IMR-90 (cell line): ENCODE results near the gene ALOX15. TPM values are rescaled to one million over a fixed set of nuclear protein-coding genes. Genes with fewer than 3 reads are reported as not detected.

Experiments
- ATAC-seq: fragments of 200-7000 bp; cut with Tn5 transposase; 2 replicates; pipeline ENCODE4 v1.9.1; 2020; ENCODE audit warnings: low read depth, mild to moderate bottlenecking, moderate library complexity
- BruUV-seq: library from RNA; stranded (reverse); fragments of 400-500 nt; replicated peaks from 2 replicates; lab custom pipeline; 2021; lab: Mats Ljungman, UMichigan
- CTCF ChIA-PET: fragments of 300-600 bp; formaldehyde crosslinking; extraction: SDS; loops from one replicate; lab custom pipeline; 2021; ENCODE audit warnings: antibody characterized with exemption; lab: Yijun Ruan, JAX
- POLR2A ChIA-PET: fragments of 300-600 bp; sonication (Branson Sonifier 250); formaldehyde crosslinking; loops from one replicate; lab custom pipeline; 2022; ENCODE audit warnings: antibody characterized with exemption; ENCODE audit not compliant: unreplicated experiment; lab: Charles Lee
- DNase-seq: peaks from one replicate; pipeline ENCODE4 v3.0.0; 2013
- H2AFZ ChIP-seq: replicated peaks from 2 replicates; pipeline ENCODE3; 2013; ENCODE audit warnings: low read length, mild to moderate bottlenecking; ENCODE audit not compliant: poor library complexity
- H2AK5ac ChIP-seq: 2 replicates; pipeline ENCODE4 v1.6.1; 2013; ENCODE audit warnings: low read depth, low read length, inconsistent platforms
- H2AK9ac ChIP-seq: replicated peaks from 2 replicates; pipeline ENCODE3; 2013; ENCODE audit warnings: mild to moderate bottlenecking, low read depth, low read length, moderate library complexity; ENCODE audit not compliant: poor library complexity
- H2BK120ac ChIP-seq: 2 replicates; pipeline ENCODE4 v1.6.1; 2013; ENCODE audit warnings: low read depth, low read length, inconsistent platforms
- H2BK15ac ChIP-seq: 3 replicates; pipeline ENCODE4 v1.6.1; 2013; ENCODE audit warnings: low read depth, low read length, inconsistent platforms
- H2BK20ac ChIP-seq: 2 replicates; pipeline ENCODE4 v1.6.1; 2013; ENCODE audit warnings: low read depth, mild to moderate bottlenecking, inconsistent platforms, low read length, moderate library complexity
- H2BK5ac ChIP-seq: 2 replicates; pipeline ENCODE4 v1.6.1; 2013; ENCODE audit warnings: mild to moderate bottlenecking, low read depth, low read length, inconsistent platforms; ENCODE audit not compliant: poor library complexity, severe bottlenecking
- H3K14ac ChIP-seq: replicated peaks from 2 replicates; pipeline ENCODE4 v1.6.1; 2013; ENCODE audit warnings: low read depth, low read length, inconsistent platforms
- H3K18ac ChIP-seq: 2 replicates; pipeline ENCODE4 v1.6.1; 2013; ENCODE audit warnings: low read depth, low read length, control low read depth
- H3K23ac ChIP-seq: 2 replicates; pipeline ENCODE4 v1.6.1; 2013; ENCODE audit warnings: low read depth, low read length, inconsistent platforms
- H3K27ac ChIP-seq: 2 replicates; pipeline ENCODE4 v1.5.1; 2013; ENCODE audit warnings: mild to moderate bottlenecking, control low read depth, low read length; ENCODE audit not compliant: insufficient read depth
- H3K27me3 ChIP-seq: 2 replicates; pipeline ENCODE4 v1.6.1; 2013; ENCODE audit warnings: low read length; ENCODE audit not compliant: control insufficient read depth, insufficient read depth
- H3K36me3 ChIP-seq: 2 replicates; pipeline ENCODE4 v1.6.1; 2013; ENCODE audit warnings: low read length, mixed read lengths; ENCODE audit not compliant: control insufficient read depth, insufficient read depth
- H3K4ac ChIP-seq: 2 replicates; pipeline ENCODE4 v1.6.1; 2013; ENCODE audit warnings: low read depth, low read length, inconsistent platforms
- H3K4me1 ChIP-seq: 2 replicates; pipeline ENCODE4 v1.6.1; 2013; ENCODE audit warnings: low read length, mixed read lengths; ENCODE audit not compliant: control insufficient read depth, insufficient read depth
- H3K4me2 ChIP-seq: 2 replicates; pipeline ENCODE4 v1.6.1; 2013; ENCODE audit warnings: low read depth, mild to moderate bottlenecking, control low read depth, low read length, moderate library complexity
- H3K4me3 ChIP-seq: 2 replicates; pipeline ENCODE4 v1.5.1; 2013; ENCODE audit warnings: low read depth, mild to moderate bottlenecking, control low read depth, low read length, moderate library complexity; ENCODE audit not compliant: insufficient read depth
- H3K56ac ChIP-seq: 2 replicates; pipeline ENCODE4 v1.6.1; 2013; ENCODE audit warnings: low read length, inconsistent platforms; ENCODE audit not compliant: insufficient read depth; ENCODE audit errors: extremely low read depth
- H3K79me1 ChIP-seq, 2 experiments: 2 replicates each; pipeline ENCODE4 v1.6.1; 2013; ENCODE audit warnings: low read length in 2 of 2, inconsistent platforms in 1 of 2, low read depth in 1 of 2
- H3K9ac ChIP-seq: 2 replicates; pipeline ENCODE4 v1.6.1; 2013; ENCODE audit warnings: low read depth, low read length, control low read depth
- H3K9me1 ChIP-seq: 2 replicates; pipeline ENCODE4 v1.6.1; 2013; ENCODE audit warnings: low read length, inconsistent platforms; ENCODE audit not compliant: insufficient read depth
- H3K9me3 ChIP-seq: 2 replicates; pipeline ENCODE4 v1.6.1; 2013; ENCODE audit warnings: low read length; ENCODE audit not compliant: control insufficient read depth, insufficient read depth
- H4K20me1 ChIP-seq: 2 replicates; pipeline ENCODE4 v1.6.1; 2013; ENCODE audit warnings: low read length, inconsistent platforms; ENCODE audit not compliant: insufficient read depth
- H4K5ac ChIP-seq: 2 replicates; pipeline ENCODE4 v1.6.1; 2013; ENCODE audit warnings: mild to moderate bottlenecking, low read depth, low read length, control low read depth
- H4K8ac ChIP-seq, 2 experiments: 2 replicates each; pipeline ENCODE4 v1.6.1; 2013; ENCODE audit warnings: low read depth in 2 of 2, low read length in 2 of 2, control low read depth in 1 of 2, inconsistent platforms in 1 of 2
- H4K91ac ChIP-seq: 2 replicates; pipeline ENCODE4 v1.6.1; 2013; ENCODE audit warnings: low read depth, low read length, inconsistent platforms; ENCODE audit not compliant: insufficient read depth
- BHLHE40 ChIP-seq: fragments of 150-350 bp; IDR thresholded peaks from 2 replicates; pipeline ENCODE4 v1.6.1; 2016; ENCODE audit warnings: mild to moderate bottlenecking, low read depth, low read length
- CEBPB ChIP-seq: IDR thresholded peaks from 2 replicates; pipeline ENCODE4 v1.6.1; 2012; ENCODE audit warnings: low read depth, low read length, improper control_type of control experiment
- CHD1 ChIP-seq: IDR thresholded peaks from 2 replicates; pipeline ENCODE4 v1.6.1; 2012; ENCODE audit warnings: low read depth, low read length, improper control_type of control experiment
- FOS ChIP-seq: fragments of 150-350 bp; IDR thresholded peaks from 2 replicates; pipeline ENCODE4 v1.6.1; 2016; ENCODE audit warnings: low read depth, low read length
- MAFK ChIP-seq: IDR thresholded peaks from 2 replicates; pipeline ENCODE4 v1.6.1; 2012; ENCODE audit warnings: low read depth, low read length, improper control_type of control experiment
- MAZ ChIP-seq: IDR thresholded peaks from 2 replicates; pipeline ENCODE4 v1.6.1; 2012; ENCODE audit warnings: low read depth, mild to moderate bottlenecking, low read length, improper control_type of control experiment, moderate library complexity, borderline replicate concordance
- MXI1 ChIP-seq: IDR thresholded peaks from 2 replicates; pipeline ENCODE4 v1.6.1; 2012; ENCODE audit warnings: low read depth, mild to moderate bottlenecking, low read length, moderate library complexity, borderline replicate concordance
- NFE2L2 ChIP-seq: fragments of 150-350 bp; IDR thresholded peaks from 2 replicates; pipeline ENCODE4 v1.6.1; 2016; ENCODE audit warnings: low read depth, mild to moderate bottlenecking, low read length
- POLR2A ChIP-seq: IDR thresholded peaks from 2 replicates; pipeline ENCODE4 v1.6.1; 2012; ENCODE audit warnings: mild to moderate bottlenecking, low read depth, low read length
- RAD21 ChIP-seq: IDR thresholded peaks from 2 replicates; pipeline ENCODE4 v1.6.1; 2012; ENCODE audit warnings: low read length, improper control_type of control experiment
- RCOR1 ChIP-seq: IDR thresholded peaks from 2 replicates; pipeline ENCODE4 v1.6.1; 2012; ENCODE audit warnings: mild to moderate bottlenecking, low read length, improper control_type of control experiment; ENCODE audit not compliant: insufficient replicate concordance
- RFX5 ChIP-seq: IDR thresholded peaks from 2 replicates; pipeline ENCODE4 v1.8.0; 2012; ENCODE audit warnings: low read depth, mild to moderate bottlenecking, low read length, moderate library complexity
- SMC3 ChIP-seq: fragments of 150-350 bp; IDR thresholded peaks from 2 replicates; pipeline ENCODE4 v1.6.1; 2016; ENCODE audit warnings: low read depth, mild to moderate bottlenecking, antibody characterized with exemption, low read length, moderate library complexity
- WGBS, 2 experiments: methylation state at CpG; one replicate each; pipeline versions ENCODE4 v1.1.5 to v1.1.7; 2013; ENCODE audit warnings: missing lambda C conversion rate in 2 of 2; ENCODE audit not compliant: insufficient read length in 1 of 2; ENCODE audit errors: extremely low coverage in 2 of 2; 5-methylcytosine and 5-hydroxymethylcytosine counted together
- dilution Hi-C: fragments of 300-500 bp; cut with HindIII; formaldehyde crosslinking; loops from one replicate; pipeline ENCODE4 v1.14.3; 2018; ENCODE audit warnings: low sequenced_read_pairs; ENCODE audit not compliant: unreplicated experiment
- in situ Hi-C: fragments of 300-500 bp; cut with MboI; formaldehyde crosslinking; loops from 3 replicates; pipeline ENCODE4 v1.14.3; 2019; ENCODE audit warnings: low sequenced_read_pairs, inconsistent platforms, mixed read lengths
- intact Hi-C: fragments of 100-400 bp; cut with micrococcal nuclease; formaldehyde crosslinking; loops from 2 replicates; pipeline ENCODE4 v1.10.0; 2022
- polyA plus RNA-seq, 3 experiments: library from polyadenylated mRNA; depleted of rRNA; stranded (reverse); fragments of >200 nt; gene quantifications; 2 replicates each; pipeline ENCODE4 v1.2.3, GENCODE V29; 2012; ENCODE audit warnings: low replicate concordance in 1 of 3
- total RNA-seq: library from RNA; depleted of rRNA; stranded (reverse); fragments of >200 nt; gene quantifications from 2 replicates; pipeline ENCODE4 v1.2.3, GENCODE V29; 2012
- TF ChIP-seq, protein P1 (sequence below): fragments of 150-350 bp; IDR thresholded peaks from 2 replicates; pipeline ENCODE4 v1.6.1; 2016; ENCODE audit warnings: low read depth, mild to moderate bottlenecking, low read length, moderate library complexity, borderline replicate concordance
- TF ChIP-seq, protein P2 (sequence below): fragments of 150-350 bp; IDR thresholded peaks from 2 replicates; pipeline ENCODE4 v1.6.1; 2017; ENCODE audit warnings: mild to moderate bottlenecking, antibody characterized with exemption, low read length, low read depth
- TF ChIP-seq, protein P3 (sequence below): conservative IDR thresholded peaks from 2 replicates; pipeline ENCODE4 v1.5.1; 2012; ENCODE audit warnings: mild to moderate bottlenecking, low read depth, low read length, improper control_type of control experiment

ALOX15 gene
- total and polyA plus RNA-seq, 2 of the 4 experiments (the other 2 are of a cell fraction): not detected

DNA sequence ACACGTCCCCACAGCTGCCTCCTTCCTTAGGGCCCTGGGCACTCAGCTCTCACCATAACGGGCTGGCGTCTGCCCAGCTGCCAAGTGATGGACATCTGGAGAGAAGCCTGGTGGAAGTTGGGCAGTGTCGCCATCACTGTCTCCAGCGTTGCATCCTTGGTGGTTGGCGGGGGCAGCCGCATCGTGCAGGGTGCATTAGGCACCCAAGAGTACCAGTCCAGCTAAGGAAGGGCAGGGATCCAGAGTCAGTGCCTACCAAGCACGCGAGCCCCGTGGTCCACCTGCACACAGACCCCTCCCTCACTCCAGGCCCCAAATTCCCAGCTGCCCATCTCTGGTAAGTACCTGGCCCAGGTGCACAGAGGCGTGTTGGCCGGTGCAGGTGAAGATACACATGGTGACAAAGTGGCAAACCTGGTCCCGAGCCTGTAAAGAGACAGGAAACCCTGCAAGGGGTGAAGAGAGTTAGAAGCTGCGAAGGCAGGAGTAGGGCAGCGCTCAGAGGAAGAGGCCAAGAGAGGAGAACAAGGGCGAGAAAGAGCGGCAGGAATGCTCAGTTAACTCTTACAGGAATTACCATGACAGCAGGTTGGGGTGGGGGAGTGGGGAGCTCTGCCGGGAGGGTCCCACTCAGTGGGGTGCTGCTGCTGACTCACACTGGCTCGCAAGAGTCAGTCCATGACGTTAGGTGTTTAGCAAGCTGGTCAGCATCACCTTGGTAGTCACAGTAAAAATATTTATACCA is 9.5 kb downstream of the ALOX15 start:
- TF ChIP-seq RCOR1 (no peak), POLR2A (no peak), FOS (no peak), MXI1 (no peak), MAZ (no peak), BHLHE40 (no peak), CEBPB (no peak), MAFK (no peak), CHD1 (no peak), RFX5 (no peak), SMC3 (no peak), NFE2L2 (no peak), RAD21 (no peak)
- TF ChIP-seq, protein P1, sequence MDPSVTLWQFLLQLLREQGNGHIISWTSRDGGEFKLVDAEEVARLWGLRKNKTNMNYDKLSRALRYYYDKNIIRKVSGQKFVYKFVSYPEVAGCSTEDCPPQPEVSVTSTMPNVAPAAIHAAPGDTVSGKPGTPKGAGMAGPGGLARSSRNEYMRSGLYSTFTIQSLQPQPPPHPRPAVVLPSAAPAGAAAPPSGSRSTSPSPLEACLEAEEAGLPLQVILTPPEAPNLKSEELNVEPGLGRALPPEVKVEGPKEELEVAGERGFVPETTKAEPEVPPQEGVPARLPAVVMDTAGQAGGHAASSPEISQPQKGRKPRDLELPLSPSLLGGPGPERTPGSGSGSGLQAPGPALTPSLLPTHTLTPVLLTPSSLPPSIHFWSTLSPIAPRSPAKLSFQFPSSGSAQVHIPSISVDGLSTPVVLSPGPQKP: no peak
- TF ChIP-seq, protein P2, sequence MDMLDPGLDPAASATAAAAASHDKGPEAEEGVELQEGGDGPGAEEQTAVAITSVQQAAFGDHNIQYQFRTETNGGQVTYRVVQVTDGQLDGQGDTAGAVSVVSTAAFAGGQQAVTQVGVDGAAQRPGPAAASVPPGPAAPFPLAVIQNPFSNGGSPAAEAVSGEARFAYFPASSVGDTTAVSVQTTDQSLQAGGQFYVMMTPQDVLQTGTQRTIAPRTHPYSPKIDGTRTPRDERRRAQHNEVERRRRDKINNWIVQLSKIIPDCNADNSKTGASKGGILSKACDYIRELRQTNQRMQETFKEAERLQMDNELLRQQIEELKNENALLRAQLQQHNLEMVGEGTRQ: no peak
- TF ChIP-seq, protein P3, sequence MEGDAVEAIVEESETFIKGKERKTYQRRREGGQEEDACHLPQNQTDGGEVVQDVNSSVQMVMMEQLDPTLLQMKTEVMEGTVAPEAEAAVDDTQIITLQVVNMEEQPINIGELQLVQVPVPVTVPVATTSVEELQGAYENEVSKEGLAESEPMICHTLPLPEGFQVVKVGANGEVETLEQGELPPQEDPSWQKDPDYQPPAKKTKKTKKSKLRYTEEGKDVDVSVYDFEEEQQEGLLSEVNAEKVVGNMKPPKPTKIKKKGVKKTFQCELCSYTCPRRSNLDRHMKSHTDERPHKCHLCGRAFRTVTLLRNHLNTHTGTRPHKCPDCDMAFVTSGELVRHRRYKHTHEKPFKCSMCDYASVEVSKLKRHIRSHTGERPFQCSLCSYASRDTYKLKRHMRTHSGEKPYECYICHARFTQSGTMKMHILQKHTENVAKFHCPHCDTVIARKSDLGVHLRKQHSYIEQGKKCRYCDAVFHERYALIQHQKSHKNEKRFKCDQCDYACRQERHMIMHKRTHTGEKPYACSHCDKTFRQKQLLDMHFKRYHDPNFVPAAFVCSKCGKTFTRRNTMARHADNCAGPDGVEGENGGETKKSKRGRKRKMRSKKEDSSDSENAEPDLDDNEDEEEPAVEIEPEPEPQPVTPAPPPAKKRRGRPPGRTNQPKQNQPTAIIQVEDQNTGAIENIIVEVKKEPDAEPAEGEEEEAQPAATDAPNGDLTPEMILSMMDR: no peak
- no peak overlapping the region for H3K14ac ChIP-seq
- H3K4me2 ChIP-seq: no peak overlapping the region
- H3K4me1 ChIP-seq: no peaks in the 10 kb centered on the region
- BruUV-seq: no TSS peak
- H3K27ac ChIP-seq: no peak overlapping the region
- no peak overlapping the region for H4K5ac ChIP-seq
- no peak overlapping the region for H3K23ac ChIP-seq
- H3K36me3 ChIP-seq: no peaks in the 10 kb centered on the region
- CTCF ChIA-PET: no interaction called here
- H2AK9ac ChIP-seq: no peak overlapping the region
- H2BK15ac ChIP-seq: no peak overlapping the region
- H2BK20ac ChIP-seq: no peak overlapping the region
- dilution Hi-C loops: no loop called here
- no peak overlapping the region for H2AK5ac ChIP-seq
- intact Hi-C loops: no loop called here
- H4K8ac ChIP-seq: no peak overlapping the region
- no peak overlapping the region for H2BK5ac ChIP-seq
- H3K4me3 ChIP-seq: no peak overlapping the region
- DNase-seq: peak; percentile 47
- no peaks in the 10 kb centered on the region for H3K9me3 ChIP-seq
- peak; percentile 21 for ATAC-seq
- H3K56ac ChIP-seq: no peak overlapping the region
- no peak overlapping the region for H4K91ac ChIP-seq
- no peak overlapping the region for H3K4ac ChIP-seq
- H3K9ac ChIP-seq: no peak overlapping the region
- H3K27me3 ChIP-seq: peaks cover 27% of the 10 kb centered on the region
- H3K9me1 ChIP-seq: no peaks in the 10 kb centered on the region
- no peak overlapping the region for H2AFZ ChIP-seq
- 70% methylated on average over 9 of the region's 21 CpGs; no CpG with 5 or more reads in 1 of the 2 experiments for WGBS, 2 experiments
- H2BK120ac ChIP-seq: no peak overlapping the region
- in situ Hi-C loops: no loop called here
- no peak overlapping the region for H3K18ac ChIP-seq
- POLR2A ChIA-PET: no interaction called here
- no peaks in the 10 kb centered on the region for H4K20me1 ChIP-seq
- H3K79me1 ChIP-seq: no peaks in the 10 kb centered on the region
